Measurements from ENCODE around the gene BICD1.

Gene BICD1

GRCh38 chr12:32360956-32361355, 254.3 kb downstream of the BICD1 start:
- ChIA-PET CTCF (interaction anchor here (1.4 kb wide), 1 partner anchor 10 kb away, joined by 3 read pairs; no protein-coding TSS in a partner anchor), POLR2A (interaction anchor here (0.5 kb wide), 1 partner anchor 300 kb away, joined by 6 read pairs; no protein-coding TSS in a partner anchor)
- no peak overlapping the region for H3K4me3 ChIP-seq (ENCODE audit: low read depth, low read length)
- no peak for DNase-seq (ENCODE audit: low read depth, low spot score)
- no peak for TF ChIP-seq CTCF (IDR thresholded peaks at IDR 0.05; ENCODE audit: insufficient read depth, low read length, missing control alignments)

- H3K4me3 ChIP-seq (ENCODE audit: low read depth, low read length), result no peak overlapping the region
- CTCF ChIA-PET, result interaction anchor here (0.7 to 2.3 kb wide), 5 partner anchors 9 to 709 kb away, joined by 3 to 12 read pairs (median 4); partner anchors contain the start of gene YARS2
- TF ChIP-seq CTCF (IDR thresholded peaks at IDR 0.05; ENCODE audit: insufficient read depth, low read length, missing control alignments), result no peak
- POLR2A ChIA-PET, result no interaction called here
- DNase-seq (ENCODE audit: low read depth, low spot score), result no peak
Observed at GRCh38 chr12:32362892-32363291, 256.2 kb downstream of the BICD1 start.

- H3K4me3 ChIP-seq (ENCODE audit: low read depth, low read length), result no peak overlapping the region
- POLR2A ChIA-PET, result interaction anchor here (0.5 kb wide), 1 partner anchor 942 kb away, joined by 3 read pairs; no protein-coding TSS in a partner anchor
- TF ChIP-seq CTCF (IDR thresholded peaks at IDR 0.05; ENCODE audit: insufficient read depth, low read length, missing control alignments), result peak; percentile 75
- peak; percentile 33 for DNase-seq (ENCODE audit: low read depth, low spot score)
- CTCF ChIA-PET, result interaction anchor here (0.6 to 5.5 kb wide), 24 partner anchors 10 to 712 kb away, joined by 3 to 80 read pairs (median 4); partner anchors contain the start of gene YARS2
Observed at GRCh38 chr12:32365473-32366064, 258.9 kb downstream of the BICD1 start.

GRCh38 chr12:32366714-32367113, 260.1 kb downstream of the BICD1 start:
- DNase-seq (ENCODE audit: low read depth, low spot score), result no peak
- no peak for TF ChIP-seq CTCF (IDR thresholded peaks at IDR 0.05; ENCODE audit: insufficient read depth, low read length, missing control alignments)
- no peak overlapping the region for H3K4me3 ChIP-seq (ENCODE audit: low read depth, low read length)
- ChIA-PET CTCF (interaction anchor here (1.2 to 5.5 kb wide), 10 partner anchors 11 to 713 kb away, joined by 3 to 80 read pairs (median 8); partner anchors contain the start of gene YARS2), POLR2A (no interaction called here)

GRCh38 chr12:32367381-32367780, 260.7 kb downstream of the BICD1 start:
- CTCF ChIA-PET, result interaction anchor here (0.5 to 5.5 kb wide), 8 partner anchors 10 to 698 kb away, joined by 3 to 80 read pairs (median 8); partner anchors contain the start of gene YARS2
- POLR2A ChIA-PET, result no interaction called here
- H3K4me3 ChIP-seq (ENCODE audit: low read depth, low read length), result no peak overlapping the region
- TF ChIP-seq CTCF (IDR thresholded peaks at IDR 0.05; ENCODE audit: insufficient read depth, low read length, missing control alignments), result no peak
- no peak for DNase-seq (ENCODE audit: low read depth, low spot score)

GRCh38 chr12:32369202-32369601, 262.6 kb downstream of the BICD1 start:
- TF ChIP-seq CTCF (IDR thresholded peaks at IDR 0.05; ENCODE audit: insufficient read depth, low read length, missing control alignments), result no peak
- ChIA-PET CTCF (interaction anchor here (2.9 to 5.5 kb wide), 2 partner anchors 289 to 302 kb away, joined by 10 to 80 read pairs; no protein-coding TSS in a partner anchor), POLR2A (no interaction called here)
- no peak for DNase-seq (ENCODE audit: low read depth, low spot score)
- H3K4me3 ChIP-seq (ENCODE audit: low read depth, low read length), result no peak overlapping the region

Data from AG04449 (cell line).